GM04504 (cell line): Measurements from ENCODE around the gene CHIC2.
"Not testable (repeated sequence)": the region's sequence is repeated elsewhere in the genome, so short reads cannot be mapped to it uniquely, and the experiment has no call there.

Source experiments
- DNase-seq: peaks from one replicate; pipeline ENCODE4 v3.0.0-alpha.2; 2012; ENCODE audit warnings: low read depth

Gene CHIC2

GRCh38 chr4:54064317-54065111 is at the start of gene CHIC2:
Gene CHIC2, minus strand, starts transcription at chr4:54064605. Its CDS starts 305 bp downstream, at chr4:54064300.
- peak; percentile 86 for DNase-seq

- not testable (repeated sequence) for DNase-seq
These were observed 48.8 kb upstream of the CHIC2 start for GRCh38 chr4:54113206-54113605.

- DNase-seq = no peak
These were observed 45.6 kb upstream of the CHIC2 start for GRCh38 chr4:54110019-54110416.

GRCh38 chr4:54109241-54110018 is 45.0 kb upstream of the CHIC2 start:
- DNase-seq = no peak

GRCh38 chr4:54107951-54108748 is 43.7 kb upstream of the CHIC2 start:
- no peak for DNase-seq

DNA sequence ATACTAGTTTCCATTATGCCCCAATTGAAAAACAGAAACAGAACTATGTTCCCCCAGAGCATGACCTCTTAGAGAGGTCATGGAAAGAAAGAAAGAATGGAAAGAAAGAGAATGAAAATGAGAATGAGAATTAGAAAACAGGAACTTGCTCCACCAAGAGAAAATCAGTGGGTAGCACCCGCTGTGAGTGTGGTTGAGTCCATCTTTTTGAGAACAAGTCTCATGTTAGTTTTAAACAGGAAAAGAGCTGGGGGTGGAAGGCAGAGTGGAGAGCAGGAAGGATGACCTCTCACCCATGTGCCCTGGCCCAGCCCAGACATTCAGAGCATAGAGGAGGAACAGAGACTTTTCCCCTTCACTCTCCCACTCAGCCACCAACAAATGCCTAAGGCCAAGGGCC is 40.5 kb upstream of the CHIC2 start:
- DNase-seq = no peak

DNA sequence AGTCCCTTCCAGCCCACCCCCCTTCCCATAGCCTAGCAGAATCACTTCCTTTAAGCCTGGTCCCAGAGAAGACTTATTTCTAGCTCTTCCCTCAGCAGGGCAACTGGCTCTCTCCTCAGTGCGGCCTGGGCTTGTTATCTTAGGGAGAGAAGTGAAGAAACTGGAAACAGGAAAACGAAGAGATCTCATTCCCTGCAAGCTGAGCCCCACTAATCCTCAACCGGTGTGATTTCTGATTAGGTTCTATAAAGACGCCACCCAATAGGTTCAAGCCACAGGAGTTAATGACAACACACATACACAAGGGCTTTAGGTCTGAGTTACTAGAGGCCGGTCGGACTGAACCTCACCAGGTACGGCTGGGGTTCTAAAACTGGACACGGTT is 38.8 kb upstream of the CHIC2 start:
- DNase-seq = no peak

DNA sequence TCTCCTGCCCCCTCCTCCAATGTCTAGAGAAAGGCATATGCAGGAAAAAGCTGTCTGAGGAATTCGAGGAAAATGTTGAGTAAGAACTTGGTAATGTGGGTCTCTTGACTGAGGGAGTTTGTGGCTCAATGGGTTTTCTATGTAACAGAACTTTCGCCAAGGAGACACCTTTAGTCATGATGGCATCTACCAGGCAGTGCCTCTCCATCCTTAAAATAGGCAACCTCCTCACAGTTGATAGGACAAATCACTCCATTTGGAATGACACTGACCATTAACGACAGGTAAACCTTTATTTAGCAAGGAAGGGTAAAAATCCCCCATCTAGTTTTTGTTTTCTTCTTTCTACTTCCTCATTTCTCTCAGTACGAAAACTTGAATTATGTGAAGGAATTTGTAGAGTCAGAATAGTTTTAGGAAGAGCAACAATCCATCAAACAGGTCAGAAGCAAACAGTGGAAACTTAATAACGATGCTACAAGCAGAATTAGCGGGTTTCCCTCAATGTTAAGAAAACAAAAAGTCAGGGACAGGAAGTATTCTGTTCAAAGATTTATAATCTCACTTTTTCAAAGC is 38.2 kb upstream of the CHIC2 start:
- DNase-seq = no peak

DNA sequence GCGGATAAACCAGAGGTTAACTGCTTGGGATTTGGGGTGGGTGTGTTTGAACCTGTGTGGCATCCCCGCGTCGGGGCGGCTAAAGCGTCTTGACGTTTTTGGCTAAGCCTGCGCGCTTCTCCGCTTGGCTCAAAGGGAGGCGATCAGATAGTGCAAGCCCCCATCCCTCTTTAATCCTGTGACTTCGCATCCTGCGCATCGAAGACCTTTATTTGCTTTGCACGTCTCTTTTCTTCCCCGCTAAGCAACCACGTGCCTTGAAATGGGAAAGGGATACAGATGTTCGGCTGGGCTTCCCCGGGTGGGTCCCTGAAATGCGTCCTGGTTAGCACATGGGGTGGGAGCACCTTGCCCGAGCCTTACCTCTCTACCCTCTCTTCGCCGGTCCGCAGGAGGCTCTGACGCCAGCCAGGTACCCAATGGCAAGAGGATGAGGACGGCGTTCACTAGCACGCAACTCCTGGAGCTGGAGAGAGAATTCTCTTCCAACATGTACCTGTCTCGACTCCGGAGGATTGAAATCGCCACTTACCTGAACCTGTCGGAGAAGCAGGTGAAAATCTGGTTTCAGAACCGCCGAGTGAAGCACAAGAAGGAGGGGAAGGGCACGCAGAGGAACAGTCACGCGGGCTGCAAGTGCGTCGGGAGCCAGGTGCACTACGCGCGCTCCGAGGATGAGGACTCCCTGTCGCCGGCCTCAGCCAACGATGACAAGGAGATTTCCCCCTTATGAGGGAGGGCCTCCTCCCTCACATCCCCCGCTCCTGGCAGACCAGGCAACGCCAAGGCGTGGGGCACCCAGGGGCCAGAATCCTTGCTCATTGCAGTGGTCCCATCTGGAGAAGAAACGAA is 37.0 kb upstream of the CHIC2 start:
- no peak for DNase-seq

- no peak for DNase-seq
These were observed 36.3 kb upstream of the CHIC2 start for GRCh38 chr4:54100595-54101189.

- no peak for DNase-seq
These were observed 35.6 kb upstream of the CHIC2 start, which contains the start of gene GSX2 for GRCh38 chr4:54099748-54100574. Gene GSX2, plus strand, starts transcription at chr4:54100163. Its CDS starts 182 bp downstream, at chr4:54100345.

DNA sequence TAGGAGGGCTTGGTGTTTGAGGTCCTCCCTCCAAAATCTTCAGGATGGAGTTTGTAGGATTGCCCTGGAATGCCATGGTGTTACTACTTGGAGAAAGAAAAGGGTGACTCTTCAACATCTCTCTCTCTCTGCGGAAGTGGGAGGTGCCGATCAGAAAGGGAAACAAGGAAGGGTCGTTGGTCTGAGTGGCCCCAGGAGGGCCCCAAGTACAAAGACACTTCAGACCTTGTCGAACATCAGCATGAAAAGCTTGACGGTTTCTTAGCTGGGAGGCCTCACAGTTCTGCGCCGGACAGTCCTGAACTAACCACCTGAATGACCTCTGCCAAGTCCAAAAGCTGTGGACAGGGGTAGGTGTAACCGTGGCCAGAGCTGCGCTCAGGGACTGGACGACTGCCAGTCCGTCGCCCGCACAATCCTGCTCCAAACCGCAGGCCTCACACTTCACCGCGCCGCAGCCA is 34.9 kb upstream of the CHIC2 start:
- DNase-seq = no peak

DNA sequence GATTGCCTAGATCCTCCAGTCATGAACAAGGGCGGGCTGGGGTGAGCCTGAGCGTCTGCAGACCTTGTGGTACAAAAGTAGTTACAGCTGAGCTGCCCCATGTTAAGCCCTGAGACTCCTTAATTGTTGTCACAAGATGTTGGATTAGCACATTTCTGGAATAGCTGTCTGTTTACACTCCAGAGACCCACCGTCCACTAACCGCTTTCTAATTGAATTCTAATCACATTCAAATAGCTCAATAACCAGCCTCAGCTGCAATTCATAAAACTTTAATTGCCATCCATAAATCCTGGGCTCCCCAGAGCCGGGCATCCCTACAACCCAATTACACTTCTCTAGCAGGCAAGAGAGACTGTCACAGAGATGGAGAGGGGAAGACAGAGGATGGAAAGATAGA is 34.0 kb upstream of the CHIC2 start:
- peak; percentile 17 for DNase-seq

DNA sequence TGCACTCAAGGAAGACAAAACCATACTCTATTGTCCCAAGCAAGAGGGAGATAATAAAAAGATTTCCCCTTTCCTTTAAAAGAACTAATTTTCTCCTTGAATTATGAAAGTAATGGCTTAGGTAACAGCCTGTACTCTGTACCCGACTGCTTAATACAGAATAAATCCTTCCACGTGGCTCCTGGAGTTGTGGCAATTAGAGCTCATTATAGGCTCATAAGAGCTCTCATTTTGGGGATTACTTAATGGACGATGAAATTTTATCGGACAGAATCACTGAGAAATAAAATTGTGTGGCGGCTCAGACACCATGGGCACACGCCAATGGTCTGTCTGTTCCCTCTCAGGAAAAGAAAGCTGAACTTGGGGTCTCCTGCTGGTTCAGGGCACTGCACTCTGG is 32.7 kb upstream of the CHIC2 start:
- DNase-seq = no peak

GRCh38 chr4:54096295-54096962 is 32.0 kb upstream of the CHIC2 start:
- no peak for DNase-seq

- DNase-seq = no peak
These were observed 30.9 kb upstream of the CHIC2 start for GRCh38 chr4:54095110-54095825.

DNA sequence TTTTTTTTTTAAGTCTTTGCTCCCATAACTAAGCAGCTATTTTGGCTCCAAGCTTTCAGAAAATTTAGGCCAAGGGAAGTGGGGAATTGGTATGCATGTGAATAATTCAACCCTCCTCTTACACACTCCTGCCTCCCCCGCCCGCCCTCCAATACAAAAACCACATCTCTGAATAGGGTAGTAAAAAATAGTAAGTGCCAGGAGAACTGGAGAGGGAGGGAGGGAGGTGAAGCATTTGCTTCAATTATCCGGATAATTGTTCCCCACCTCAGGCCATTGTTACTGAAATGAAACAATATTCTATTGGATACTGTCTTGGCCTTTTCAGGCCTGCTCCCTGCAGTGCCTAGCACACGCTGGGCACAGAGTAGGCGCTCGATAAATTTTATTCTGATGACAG is 30.0 kb upstream of the CHIC2 start:
- no peak for DNase-seq
